ENCODE measurements around the gene IREB2. TPM values are rescaled to one million over a fixed set of nuclear protein-coding genes. Genes with fewer than 3 reads are reported as not detected.

IREB2 gene
- total RNA-seq, 1 experiment from 2014 or later: 84.5 TPM

DNA sequence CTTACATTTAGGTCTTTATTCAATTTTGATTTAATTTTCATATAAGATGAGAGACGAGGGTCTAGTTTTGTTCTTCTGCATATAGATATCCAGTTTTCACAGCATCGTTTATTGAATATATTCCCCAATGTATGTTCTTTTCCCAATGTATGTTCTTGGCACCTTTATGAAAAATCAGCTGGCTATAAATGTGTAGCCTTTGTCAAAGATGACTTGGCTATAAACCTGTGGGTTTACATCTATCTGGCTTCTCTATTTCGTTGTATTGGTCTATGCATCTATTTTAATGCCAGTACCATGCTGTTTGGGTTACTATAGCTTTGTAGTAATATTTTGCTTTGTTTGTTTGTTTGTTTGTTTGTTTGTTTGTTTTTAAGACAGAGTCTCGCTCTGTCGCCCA, 11.7 kb upstream of the IREB2 start:
- TF ChIP-seq, protein P1, sequence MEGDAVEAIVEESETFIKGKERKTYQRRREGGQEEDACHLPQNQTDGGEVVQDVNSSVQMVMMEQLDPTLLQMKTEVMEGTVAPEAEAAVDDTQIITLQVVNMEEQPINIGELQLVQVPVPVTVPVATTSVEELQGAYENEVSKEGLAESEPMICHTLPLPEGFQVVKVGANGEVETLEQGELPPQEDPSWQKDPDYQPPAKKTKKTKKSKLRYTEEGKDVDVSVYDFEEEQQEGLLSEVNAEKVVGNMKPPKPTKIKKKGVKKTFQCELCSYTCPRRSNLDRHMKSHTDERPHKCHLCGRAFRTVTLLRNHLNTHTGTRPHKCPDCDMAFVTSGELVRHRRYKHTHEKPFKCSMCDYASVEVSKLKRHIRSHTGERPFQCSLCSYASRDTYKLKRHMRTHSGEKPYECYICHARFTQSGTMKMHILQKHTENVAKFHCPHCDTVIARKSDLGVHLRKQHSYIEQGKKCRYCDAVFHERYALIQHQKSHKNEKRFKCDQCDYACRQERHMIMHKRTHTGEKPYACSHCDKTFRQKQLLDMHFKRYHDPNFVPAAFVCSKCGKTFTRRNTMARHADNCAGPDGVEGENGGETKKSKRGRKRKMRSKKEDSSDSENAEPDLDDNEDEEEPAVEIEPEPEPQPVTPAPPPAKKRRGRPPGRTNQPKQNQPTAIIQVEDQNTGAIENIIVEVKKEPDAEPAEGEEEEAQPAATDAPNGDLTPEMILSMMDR (IDR thresholded peaks at IDR 0.05; ENCODE audit: unreplicated experiment): no peak
- DNase-seq: no peak
- no TSS peak for BruUV-seq (replicated peaks)
- Mint-ChIP-seq H3K36me3 (ENCODE audit: insufficient read depth, unreplicated experiment) (no peaks in the 10 kb centered on the region), H3K9me3 (ENCODE audit: low read depth, unreplicated experiment) (no peaks in the 10 kb centered on the region), H3K4me3 (ENCODE audit: low read depth, unreplicated experiment) (no peak overlapping the region), H3K4me1 (ENCODE audit: low read depth, unreplicated experiment) (no peaks in the 10 kb centered on the region), H3K27me3 (ENCODE audit: unreplicated experiment) (peaks cover 64% of the 10 kb centered on the region), H3K27ac (ENCODE audit: unreplicated experiment) (no peak overlapping the region)
- CTCF ChIA-PET: no interaction called here
- intact Hi-C loops (cut with micrococcal nuclease; ENCODE audit: unreplicated experiment): no loop called here

DNA sequence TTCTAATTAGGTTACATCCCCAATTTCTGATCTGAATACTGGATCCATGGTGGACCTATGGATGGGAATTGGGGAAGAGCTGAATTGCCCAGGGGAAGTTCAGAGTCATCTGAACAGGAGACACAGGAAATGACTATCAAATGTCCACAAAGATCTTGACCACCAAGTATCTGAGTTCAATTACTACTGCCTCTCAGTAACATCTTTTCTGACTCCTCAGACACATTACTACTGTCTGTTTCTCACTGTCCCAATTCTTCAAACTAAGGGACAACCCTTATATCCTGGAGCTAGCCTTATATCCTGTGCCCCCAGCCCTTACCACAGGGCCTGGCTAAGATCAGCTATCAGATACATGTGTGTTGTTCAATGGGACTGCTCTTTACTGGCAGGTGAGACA, 10.1 kb upstream of the IREB2 start:
- CTCF ChIA-PET: interaction anchor here (0.9 to 1.2 kb wide), 2 partner anchors 13 to 80 kb away, joined by 3 read pairs; no protein-coding TSS in a partner anchor
- Mint-ChIP-seq H3K36me3 (ENCODE audit: insufficient read depth, unreplicated experiment) (no peaks in the 10 kb centered on the region), H3K27ac (ENCODE audit: unreplicated experiment) (no peak overlapping the region), H3K4me1 (ENCODE audit: low read depth, unreplicated experiment) (no peaks in the 10 kb centered on the region), H3K9me3 (ENCODE audit: low read depth, unreplicated experiment) (no peaks in the 10 kb centered on the region), H3K27me3 (ENCODE audit: unreplicated experiment) (peaks cover 76% of the 10 kb centered on the region), H3K4me3 (ENCODE audit: low read depth, unreplicated experiment) (no peak overlapping the region)
- intact Hi-C loops (cut with micrococcal nuclease; ENCODE audit: unreplicated experiment): no loop called here
- no TSS peak for BruUV-seq (replicated peaks)
- TF ChIP-seq, protein P1 (IDR thresholded peaks at IDR 0.05; ENCODE audit: unreplicated experiment): no peak
- DNase-seq: no peak

DNA sequence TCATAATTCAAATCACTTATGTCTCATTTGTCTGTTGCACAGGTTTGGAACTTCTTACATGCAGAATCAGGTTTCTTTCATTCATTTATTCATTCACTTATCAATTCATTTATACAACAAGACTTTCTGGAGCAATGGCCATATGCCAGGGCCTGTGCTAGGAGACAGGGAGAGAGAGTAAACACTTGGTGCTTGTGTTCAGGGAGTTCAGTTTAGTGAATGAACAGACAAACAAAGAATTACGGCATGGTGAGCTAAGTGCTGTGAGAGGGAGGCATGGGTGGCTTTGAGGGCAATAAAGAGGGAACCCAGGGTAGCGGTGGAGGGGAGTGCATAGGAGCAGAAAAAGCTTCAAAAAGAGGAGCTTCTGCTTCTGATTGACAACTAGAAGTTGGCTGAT, 8.5 kb upstream of the IREB2 start:
- DNase-seq: no peak
- TF ChIP-seq, protein P1 (IDR thresholded peaks at IDR 0.05; ENCODE audit: unreplicated experiment): no peak
- CTCF ChIA-PET: interaction anchor here (0.6 kb wide), 1 partner anchor 51 kb away, joined by 3 read pairs; no protein-coding TSS in a partner anchor
- Mint-ChIP-seq H3K9me3 (ENCODE audit: low read depth, unreplicated experiment) (no peaks in the 10 kb centered on the region), H3K4me3 (ENCODE audit: low read depth, unreplicated experiment) (no peak overlapping the region), H3K27ac (ENCODE audit: unreplicated experiment) (no peak overlapping the region), H3K36me3 (ENCODE audit: insufficient read depth, unreplicated experiment) (no peaks in the 10 kb centered on the region), H3K4me1 (ENCODE audit: low read depth, unreplicated experiment) (no peaks in the 10 kb centered on the region), H3K27me3 (ENCODE audit: unreplicated experiment) (peaks cover 69% of the 10 kb centered on the region)
- intact Hi-C loops (cut with micrococcal nuclease; ENCODE audit: unreplicated experiment): no loop called here
- BruUV-seq (replicated peaks): no TSS peak

DNA sequence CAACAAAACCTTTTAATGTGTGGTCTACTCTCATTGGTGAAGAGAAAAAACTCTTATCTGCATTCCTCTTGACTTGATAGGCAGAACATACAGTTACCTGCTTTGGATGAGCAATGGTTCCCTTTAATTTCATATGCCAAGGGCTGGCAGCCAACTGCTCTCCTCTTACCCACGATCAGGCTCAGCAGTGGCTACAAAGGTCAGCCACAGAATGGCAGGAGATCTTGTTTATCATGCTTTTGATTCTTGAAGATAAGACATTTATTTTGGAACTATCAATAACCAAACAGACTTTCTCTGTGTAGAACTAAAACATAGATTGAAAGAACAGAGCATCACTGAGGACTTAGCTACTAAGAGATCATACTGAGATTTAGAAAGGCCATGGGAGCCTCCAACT, 6.1 kb upstream of the IREB2 start:
- CTCF ChIA-PET: interaction anchor here (0.6 kb wide), 1 partner anchor 28 kb away, joined by 3 read pairs; no protein-coding TSS in a partner anchor
- peaks cover 7% of the 10 kb centered on the region for H3K4me1 Mint-ChIP-seq (ENCODE audit: low read depth, unreplicated experiment)
- TF ChIP-seq, protein P1 (IDR thresholded peaks at IDR 0.05; ENCODE audit: unreplicated experiment): no peak
- intact Hi-C loops (cut with micrococcal nuclease; ENCODE audit: unreplicated experiment): no loop called here
- H3K9me3 Mint-ChIP-seq (ENCODE audit: low read depth, unreplicated experiment): no peaks in the 10 kb centered on the region
- H3K36me3 Mint-ChIP-seq (ENCODE audit: insufficient read depth, unreplicated experiment): peaks cover under 1% of the 10 kb centered on the region
- H3K27ac Mint-ChIP-seq (ENCODE audit: unreplicated experiment): no peak overlapping the region
- no peak for DNase-seq
- H3K27me3 Mint-ChIP-seq (ENCODE audit: unreplicated experiment): peaks cover 50% of the 10 kb centered on the region
- H3K4me3 Mint-ChIP-seq (ENCODE audit: low read depth, unreplicated experiment): no peak overlapping the region
- no TSS peak for BruUV-seq (replicated peaks)
